GM19238 (cell line): ENCODE measurements around the gene SFT2D1.

Experiments used
- DNase-seq: peaks from one replicate; pipeline ENCODE4 v3.0.0; 2011; ENCODE audit warnings: low spot score; ENCODE audit not compliant: insufficient read length

Gene SFT2D1

GRCh38 chr6:166307082-166308032 lies 35.0 kb downstream of the SFT2D1 start:
- DNase-seq: peak; percentile 26

GRCh38 chr6:166306378-166307081 lies 35.8 kb downstream of the SFT2D1 start:
- DNase-seq: no peak

GRCh38 chr6:166305562-166306117 lies 36.7 kb downstream of the SFT2D1 start:
- no peak for DNase-seq

GRCh38 chr6:166304106-166304505 lies 38.2 kb downstream of the SFT2D1 start:
- DNase-seq: no peak

DNA sequence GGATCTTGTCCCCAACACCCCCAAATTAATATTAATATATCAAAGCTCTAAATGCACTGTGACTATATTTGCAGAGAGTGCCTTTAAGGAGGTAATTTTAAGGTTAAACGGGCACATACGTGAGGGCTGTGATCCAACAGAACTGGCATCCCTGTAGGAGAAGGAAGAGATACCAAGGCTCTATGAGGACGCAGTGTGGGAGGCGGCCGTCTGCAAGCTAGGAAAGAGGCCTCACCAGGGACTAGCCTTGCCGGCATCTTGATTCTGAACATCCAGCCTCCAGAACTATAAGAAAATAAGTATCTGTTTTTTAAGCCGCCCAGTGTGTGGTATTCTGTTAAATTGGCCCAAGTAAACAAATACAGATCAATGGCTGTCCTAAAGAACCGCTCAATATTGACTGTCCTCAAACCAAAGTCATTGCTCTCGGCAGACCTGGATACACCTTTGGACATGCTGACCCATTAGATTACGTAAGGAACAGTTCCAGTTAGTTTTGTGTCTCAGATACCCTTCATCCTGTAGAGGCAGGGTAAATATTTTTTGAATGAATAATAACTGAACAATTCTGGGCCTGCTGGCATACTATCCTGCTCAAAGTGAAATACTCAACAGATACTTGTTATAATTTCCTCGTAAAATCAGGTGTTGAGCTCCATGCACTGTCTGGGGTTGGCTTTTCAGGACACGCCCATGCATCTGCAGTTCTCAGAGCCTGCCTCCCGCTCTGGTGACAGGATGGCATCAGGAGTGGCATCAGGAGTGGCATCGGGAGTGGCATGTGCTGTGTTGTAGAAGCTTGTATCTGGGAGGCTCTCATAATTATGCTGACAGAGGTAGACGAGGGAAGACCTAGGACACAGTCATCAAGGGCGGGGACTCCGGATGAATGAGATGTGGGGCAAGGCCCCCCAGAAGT lies 40.5 kb downstream of the SFT2D1 start:
- no peak for DNase-seq

DNA sequence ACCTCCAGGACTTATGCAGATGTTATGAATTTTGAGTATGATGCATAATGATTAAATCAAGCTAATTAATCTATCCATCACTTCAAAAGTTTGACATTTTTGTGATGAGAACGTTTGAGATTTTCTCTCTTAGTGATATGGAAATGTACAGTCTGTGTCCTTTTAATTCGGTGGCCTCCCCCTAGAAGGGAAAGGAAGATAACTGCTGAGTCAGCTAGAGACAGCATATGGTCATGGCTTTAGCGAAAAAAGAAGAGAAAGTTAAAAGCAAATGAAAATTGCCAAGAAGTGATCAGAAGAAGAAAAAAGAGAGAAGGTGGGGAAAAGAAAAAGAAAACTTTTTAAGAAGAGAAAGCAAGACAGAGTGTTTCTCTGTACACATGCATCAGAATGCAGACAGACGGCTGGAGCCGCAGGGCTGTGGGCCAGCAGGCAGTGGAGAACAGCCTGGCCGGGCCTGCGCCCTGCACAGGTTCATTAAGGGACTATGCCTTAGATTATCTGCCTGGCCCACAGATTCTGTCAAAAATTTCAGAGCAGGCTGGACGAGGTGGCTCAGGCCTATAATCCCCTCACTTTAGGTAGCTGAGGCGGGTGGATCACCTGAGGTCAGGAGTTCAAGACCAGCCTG lies 41.9 kb downstream of the SFT2D1 start:
- no peak for DNase-seq

DNA sequence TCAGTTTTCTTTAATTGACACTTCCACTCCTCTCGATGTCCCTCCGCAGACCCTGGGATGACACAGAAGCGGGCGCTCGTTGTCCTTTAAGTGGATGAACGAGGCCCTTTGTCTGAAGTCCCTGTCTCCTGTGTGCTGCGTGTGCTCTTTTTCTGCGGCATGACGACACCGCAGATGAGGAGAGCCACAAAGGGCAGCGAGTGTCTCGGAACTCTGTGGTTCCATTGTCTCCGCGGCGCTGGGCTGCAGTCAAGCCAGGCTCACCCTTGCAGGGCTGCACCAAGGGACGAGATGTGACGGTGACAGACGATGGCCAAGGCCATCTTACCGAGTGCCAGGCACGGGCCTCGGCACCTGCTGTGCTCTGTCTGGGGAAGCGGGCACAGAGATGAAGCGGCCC lies 44.7 kb downstream of the SFT2D1 start:
- no peak for DNase-seq

GRCh38 chr6:166296035-166296883 lies 46.1 kb downstream of the SFT2D1 start:
- DNase-seq: no peak

- DNase-seq: no peak
Observed at GRCh38 chr6:166293731-166294584, 48.4 kb downstream of the SFT2D1 start.

DNA sequence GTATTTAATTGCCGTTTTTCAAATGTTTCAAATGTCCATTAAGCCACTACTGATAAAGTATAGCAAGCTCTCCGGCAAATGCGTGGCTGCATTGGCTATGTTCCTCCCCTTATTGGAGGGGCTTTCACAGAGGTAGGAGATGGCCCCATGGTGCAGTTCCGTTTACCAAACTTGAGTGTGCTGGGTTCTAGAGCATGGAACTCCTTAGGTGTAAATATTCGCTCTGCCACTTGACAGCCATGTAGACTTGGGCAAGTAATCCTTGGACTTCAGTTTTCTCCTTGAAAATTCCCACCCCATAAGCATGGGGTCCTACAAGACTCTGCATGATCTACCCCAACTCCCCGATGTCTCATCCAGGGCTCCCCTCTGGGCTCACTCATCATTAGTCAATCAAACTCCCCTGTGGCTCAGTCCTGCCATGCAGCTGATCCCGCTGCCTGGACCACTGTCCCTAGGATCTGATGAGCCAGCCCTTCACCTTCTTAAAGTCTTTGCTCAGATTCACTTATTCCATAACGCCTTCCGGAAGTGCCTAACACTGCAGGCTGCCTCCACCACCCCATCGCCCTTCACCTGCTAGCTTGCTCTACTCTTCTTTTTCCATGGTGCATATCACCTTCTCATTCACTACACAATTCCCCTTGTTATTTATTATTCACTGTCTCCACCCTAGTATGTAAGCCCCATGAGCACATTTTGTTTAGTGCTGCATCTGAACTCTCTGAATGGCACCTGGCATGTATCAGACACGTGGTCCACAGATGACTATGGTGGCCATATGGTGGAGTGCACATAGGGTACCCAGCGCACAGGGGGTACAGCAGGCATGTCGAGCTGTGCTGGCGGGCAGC lies 52.9 kb downstream of the SFT2D1 start:
- no peak for DNase-seq

- DNase-seq: peak; percentile 49
Observed at GRCh38 chr6:166286839-166287271, 55.5 kb downstream of the SFT2D1 start.

DNA sequence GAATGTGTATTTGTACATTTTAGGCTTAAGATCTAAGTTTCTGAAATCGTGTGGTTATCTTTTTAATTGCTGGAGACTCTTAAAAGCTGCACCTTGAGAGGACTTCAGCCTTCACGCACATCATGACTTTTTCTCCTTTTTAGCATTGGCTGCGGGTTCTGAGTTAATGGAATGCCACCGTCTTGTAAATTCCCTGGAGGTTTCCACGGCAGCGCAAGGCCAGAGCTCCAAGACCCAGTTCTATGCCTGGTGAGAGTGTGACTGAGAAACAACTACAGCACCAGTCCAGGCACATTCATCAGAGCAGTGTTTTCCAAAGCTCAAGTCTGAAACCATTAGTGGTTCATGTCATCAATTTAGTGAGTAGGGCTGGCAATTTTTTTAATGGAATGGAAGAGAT lies 57.1 kb downstream of the SFT2D1 start:
- DNase-seq: no peak

DNA sequence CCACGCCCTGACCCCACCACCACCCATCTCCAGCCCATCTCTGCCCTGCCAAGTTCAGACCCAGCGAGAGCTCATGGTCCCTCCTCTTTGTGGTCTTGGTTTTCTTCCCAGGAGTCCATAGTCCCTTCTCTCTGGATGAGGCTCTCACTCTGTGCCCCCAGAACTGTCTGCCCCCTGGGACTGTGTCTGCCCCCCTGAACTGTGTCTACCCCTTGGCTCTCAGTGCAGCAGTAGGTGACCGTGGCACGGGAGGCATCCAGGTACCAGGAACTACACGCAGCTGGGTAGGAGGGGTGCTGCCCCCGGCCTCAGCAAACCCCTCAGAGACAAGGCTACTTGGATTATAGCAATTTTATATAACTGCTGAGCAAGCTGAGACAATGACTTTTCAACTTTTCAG lies 57.7 kb downstream of the SFT2D1 start:
- DNase-seq: no peak

- no peak for DNase-seq
Observed at GRCh38 chr6:166282394-166283032, 59.8 kb downstream of the SFT2D1 start.

GRCh38 chr6:166281104-166281503 lies 61.2 kb downstream of the SFT2D1 start:
- no peak for DNase-seq

GRCh38 chr6:166279393-166279679 lies 63.0 kb downstream of the SFT2D1 start:
- no peak for DNase-seq

DNA sequence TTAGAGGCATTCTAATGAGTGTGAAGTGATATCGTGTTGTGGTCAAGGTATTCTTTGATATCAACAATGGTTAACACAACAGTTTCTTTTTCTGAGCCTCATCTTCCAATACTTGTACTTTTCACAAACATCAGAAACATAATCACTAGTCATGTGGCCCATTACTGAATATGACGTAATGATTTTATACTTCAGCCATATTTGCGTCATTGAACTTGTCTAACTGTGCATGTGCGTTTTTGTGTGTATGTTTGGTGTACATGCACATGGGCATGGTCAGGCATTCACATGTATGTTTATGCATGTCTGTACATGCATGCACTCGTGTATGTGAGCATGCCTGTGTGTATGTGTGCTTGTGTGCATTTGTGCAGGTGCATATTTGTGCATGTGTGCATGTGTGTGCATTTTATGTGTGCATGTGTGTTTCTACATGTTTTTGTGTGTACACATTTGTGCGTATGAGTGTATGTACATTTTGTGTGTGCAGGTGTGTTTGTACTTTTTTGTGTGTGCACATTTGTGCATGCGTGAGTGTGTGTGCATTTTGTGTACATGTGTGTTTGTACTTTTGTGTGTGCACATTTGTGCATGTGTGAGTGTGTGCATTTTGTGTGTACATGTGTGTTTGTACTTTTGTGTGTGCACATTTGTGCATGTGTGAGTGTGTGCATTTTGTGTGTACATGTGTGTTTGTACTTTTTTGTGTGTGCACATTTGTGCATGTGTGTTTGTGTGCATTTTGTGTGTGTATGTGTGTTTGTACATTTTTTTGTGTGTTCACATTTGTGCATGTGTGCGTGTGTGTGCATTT lies 63.6 kb downstream of the SFT2D1 start:
- DNase-seq: no peak
